Endothelial cell of umbilical vein (primary cell): Measurements from ENCODE around the gene HPS4. TPM values are rescaled to one million over a fixed set of nuclear protein-coding genes. Genes with fewer than 3 reads are reported as not detected.

ENCODE experiments used
- BruUV-seq: library from RNA; stranded (reverse); fragments of 400-500 nt; replicated peaks from 2 replicates; lab custom pipeline; 2021; lab: Mats Ljungman, UMichigan
- CTCF ChIA-PET: fragments of 300-600, 350-600 bp; sonication (Branson Sonifier 250); formaldehyde crosslinking; loops from one replicate; lab custom pipeline; 2021; ENCODE audit warnings: antibody characterized with exemption, inconsistent platforms; lab: Charles Lee
- POLR2A ChIA-PET: fragments of 300-600, 350-600 bp; sonication (Branson Sonifier 250); formaldehyde crosslinking; loops from one replicate; lab custom pipeline; 2021; ENCODE audit warnings: antibody characterized with exemption, inconsistent platforms; lab: Charles Lee
- DNase-seq: peaks from one replicate; pipeline ENCODE4 v3.0.0-alpha.2; 2011; ENCODE audit warnings: low read depth, low spot score
- FAIRE-seq: peaks from 2 replicates; lab custom pipeline; 2011; peaks lifted over from hg19 to GRCh38; lab: Jason Lieb, UNC
- H2AFZ ChIP-seq: 2 replicates; pipeline ENCODE4 v1.6.0; 2012; ENCODE audit warnings: low read depth, low read length, control low read depth, inconsistent platforms
- H3K27ac ChIP-seq: 2 replicates; pipeline ENCODE4 v1.5.1; 2011; ENCODE audit warnings: low read depth, mild to moderate bottlenecking, control low read depth, low read length, moderate library complexity; ENCODE audit not compliant: insufficient read depth
- H3K27me3 ChIP-seq, 2 experiments: 2 replicates each; pipeline versions ENCODE4 v1.6.0 to v1.6.1; 2011; ENCODE audit warnings: low read length in 2 of 2, mixed read lengths in 1 of 2; ENCODE audit not compliant: control insufficient read depth in 2 of 2, insufficient read depth in 2 of 2
- H3K36me3 ChIP-seq, 2 experiments: 2 replicates in 1 of 2; 3 replicates in 1 of 2; pipeline ENCODE4 v1.5.1; 2011; ENCODE audit warnings: low read length in 2 of 2, mild to moderate bottlenecking in 1 of 2, moderate library complexity in 1 of 2; ENCODE audit not compliant: control insufficient read depth in 2 of 2, insufficient read depth in 2 of 2; ENCODE audit errors: extremely low read depth in 1 of 2
- H3K4me1 ChIP-seq: 3 replicates; pipeline ENCODE4 v1.5.1; 2011; ENCODE audit warnings: mild to moderate bottlenecking, low read length; ENCODE audit not compliant: control insufficient read depth, insufficient read depth; ENCODE audit errors: extremely low read depth
- H3K4me2 ChIP-seq: 2 replicates; pipeline ENCODE4 v1.6.1; 2011; ENCODE audit warnings: low read length, control low read depth, mixed read lengths; ENCODE audit not compliant: insufficient read depth
- H3K4me3 ChIP-seq, 3 experiments: fragments of 200-600 bp in 1 of 3; sonication (generic), shearing (Covaris generic) in 1 of 3; replicated peaks in 1 of 3; 2 replicates each; pipeline ENCODE4 v1.5.1; 2011 to 2016; ENCODE audit warnings: control low read depth in 3 of 3, low read length in 3 of 3, mild to moderate bottlenecking in 2 of 3, inconsistent platforms in 1 of 3, low read depth in 1 of 3, moderate library complexity in 1 of 3; ENCODE audit not compliant: insufficient read depth in 1 of 3
- H3K79me2 ChIP-seq: 2 replicates; pipeline ENCODE4 v1.6.0; 2012; ENCODE audit warnings: low read length, inconsistent platforms; ENCODE audit not compliant: control insufficient read depth, insufficient read depth
- H3K9ac ChIP-seq: replicated peaks from 2 replicates; pipeline ENCODE3; 2011; ENCODE audit warnings: low read length, control low read depth; ENCODE audit not compliant: insufficient read depth; ENCODE audit errors: extremely low read depth
- H3K9me1 ChIP-seq: replicated peaks from 3 replicates; pipeline ENCODE4 v1.6.0; 2011; ENCODE audit warnings: mild to moderate bottlenecking, low read length; ENCODE audit not compliant: control insufficient read depth, insufficient read depth; ENCODE audit errors: extremely low read depth
- H3K9me3 ChIP-seq: replicated peaks from 2 replicates; pipeline ENCODE4 v1.5.1; 2012; ENCODE audit warnings: low read length, inconsistent platforms; ENCODE audit not compliant: control insufficient read depth, insufficient read depth
- H4K20me1 ChIP-seq: replicated peaks from 2 replicates; pipeline ENCODE3; 2011; ENCODE audit warnings: mild to moderate bottlenecking, low read length; ENCODE audit not compliant: control insufficient read depth, insufficient read depth; ENCODE audit errors: extremely low read depth
- CTCF ChIP-seq, 2 donors: IDR thresholded peaks; 1 replicate in 1 of 2; 2 replicates in 1 of 2; pipeline ENCODE4 v1.5.1; 2011; ENCODE audit warnings: low read length in 2 of 2, mild to moderate bottlenecking in 2 of 2, moderate library complexity in 2 of 2, control low read depth in 1 of 2, inconsistent platforms in 1 of 2, low read depth in 1 of 2; ENCODE audit not compliant: insufficient read depth in 1 of 2; ENCODE audit errors: extremely low read depth in 1 of 2
- EZH2 ChIP-seq: IDR thresholded peaks from 2 replicates; pipeline ENCODE4 v1.6.1; 2012; ENCODE audit warnings: borderline replicate concordance, low read depth, mild to moderate bottlenecking, moderate library complexity, low read length, inconsistent platforms; ENCODE audit not compliant: severe bottlenecking
- FOS ChIP-seq: IDR thresholded peaks from 2 replicates; pipeline ENCODE4 v1.6.1; 2011; ENCODE audit warnings: mild to moderate bottlenecking, low read length, moderate library complexity, borderline replicate concordance; ENCODE audit not compliant: insufficient read depth
- GATA2 ChIP-seq: IDR thresholded peaks from 2 replicates; pipeline ENCODE4 v1.7.0; 2011; ENCODE audit warnings: low read depth, mild to moderate bottlenecking, moderate library complexity, mixed read lengths, low read length; ENCODE audit not compliant: insufficient read length, insufficient read depth
- JUN ChIP-seq: IDR thresholded peaks from 2 replicates; pipeline ENCODE4 v1.6.1; 2011; ENCODE audit warnings: borderline replicate concordance, low read depth; ENCODE audit not compliant: insufficient read length, insufficient read depth
- MAX ChIP-seq: IDR thresholded peaks from 2 replicates; pipeline ENCODE4 v1.6.1; 2011; ENCODE audit not compliant: insufficient read depth, insufficient read length
- MYC ChIP-seq: IDR thresholded peaks from one replicate; pipeline ENCODE4 v1.6.1; 2011; ENCODE audit warnings: mild to moderate bottlenecking, low read depth, low read length
- POLR2A ChIP-seq: IDR thresholded peaks from 2 replicates; pipeline ENCODE4 v1.6.1; 2012; ENCODE audit warnings: low read depth, mild to moderate bottlenecking, control low read depth, low read length
- POLR2AphosphoS5 ChIP-seq: IDR thresholded peaks from 2 replicates; pipeline ENCODE4 v1.6.1; 2012; ENCODE audit warnings: low read depth, mild to moderate bottlenecking, control low read depth, low read length, moderate library complexity; ENCODE audit not compliant: insufficient read depth
- dilution Hi-C: fragments of 300-500 bp; cut with MboI; formaldehyde crosslinking; loops from one replicate; pipeline ENCODE4 v1.15.0; 2019; ENCODE audit warnings: low sequenced_read_pairs; ENCODE audit not compliant: extremely low pct_ligation_motif_present
- intact Hi-C: fragments of 100-400 bp; cut with micrococcal nuclease; formaldehyde crosslinking; loops from one replicate; pipeline ENCODE4 v1.10.0; 2022
- polyA plus RNA-seq, 4 experiments: library from polyadenylated mRNA; depleted of rRNA in 3 of 4; stranded (reverse) in 3 of 4; unstranded in 1 of 4; fragments of >200 nt; gene quantifications; 2 replicates each; pipeline versions ENCODE4 v1.2.1 to v1.2.3, GENCODE V29; 2011 to 2012; ENCODE audit warnings: missing spikeins in 1 of 4
- total RNA-seq: library from RNA; stranded (reverse); gene quantifications from 2 replicates; pipeline ENCODE4 v1.2.3, GENCODE V29; 2021

The HPS4 gene
- total and polyA plus RNA-seq, 2 donors (not counting 3 experiments of a cell fraction or from before 2014, with no cell fraction given): 28.4 to 29.7 TPM

- H2AFZ ChIP-seq: no peak overlapping the region
- DNase-seq (no peak), FAIRE-seq (no peak)
- intact Hi-C loops: no loop called here
- no peaks in the 10 kb centered on the region for H3K9me3 ChIP-seq
- ChIA-PET CTCF (interaction anchor here (0.6 to 1.8 kb wide), 4 partner anchors 19 to 1263 kb away, joined by 3 to 6 read pairs (median 3); no protein-coding TSS in a partner anchor), POLR2A (no interaction called here)
- H3K36me3 ChIP-seq: no peaks in the 10 kb centered on the region
- H3K9me1 ChIP-seq: no peaks in the 10 kb centered on the region
- H3K4me2 ChIP-seq: no peak overlapping the region
- H4K20me1 ChIP-seq: no peaks in the 10 kb centered on the region
- H3K79me2 ChIP-seq: no peaks in the 10 kb centered on the region
- H3K9ac ChIP-seq: no peak overlapping the region
- dilution Hi-C loops: no loop called here
- no TSS peak for BruUV-seq
- no peaks in the 10 kb centered on the region for H3K4me1 ChIP-seq
- no peak overlapping the region for H3K27ac ChIP-seq
- H3K27me3 ChIP-seq: no peaks in the 10 kb centered on the region
- TF ChIP-seq GATA2: no peak
- TF ChIP-seq EZH2: no peak
- no peak for TF ChIP-seq MAX
- TF ChIP-seq POLR2A: no peak
- no peak for TF ChIP-seq JUN
- no peak for TF ChIP-seq FOS
- TF ChIP-seq MYC: no peak
- no peak overlapping the region for H3K4me3 ChIP-seq
Measured at GRCh38 chr22:26442086-26442756, 41.4 kb downstream of the HPS4 start.

- no TSS peak for BruUV-seq
- no peak overlapping the region for H3K4me3 ChIP-seq
- DNase-seq (no peak), FAIRE-seq (no peak)
- TF ChIP-seq MAX: no peak
- TF ChIP-seq MYC: no peak
- TF ChIP-seq POLR2A: no peak
- no peak for TF ChIP-seq JUN
- TF ChIP-seq FOS: no peak
- TF ChIP-seq GATA2: no peak
- no peak for TF ChIP-seq CTCF (IDR thresholded peaks at IDR 0.05; ENCODE audit: extremely low read depth in 1 of 2, insufficient read depth in 1 of 2, low read depth in 1 of 2, low read length in 2 of 2)
- TF ChIP-seq EZH2: no peak
- no peak for TF ChIP-seq POLR2AphosphoS5
- H3K27ac ChIP-seq: no peak overlapping the region
- H2AFZ ChIP-seq: no peak overlapping the region
- H4K20me1 ChIP-seq: no peaks in the 10 kb centered on the region
- no peaks in the 10 kb centered on the region for H3K27me3 ChIP-seq
- ChIA-PET POLR2A (no interaction called here), CTCF (interaction anchor here (1.5 kb wide), 1 partner anchor 24 kb away, joined by 3 read pairs; no protein-coding TSS in a partner anchor)
- intact Hi-C loops (no loop called here), dilution Hi-C loops (no loop called here)
- H3K9me3 ChIP-seq: no peaks in the 10 kb centered on the region
- no peaks in the 10 kb centered on the region for H3K79me2 ChIP-seq
- H3K36me3 ChIP-seq: peaks cover 0 to under 1% of the 10 kb centered on the region in 2 experiments
- H3K4me2 ChIP-seq: no peak overlapping the region
- H3K4me1 ChIP-seq: no peaks in the 10 kb centered on the region
- no peaks in the 10 kb centered on the region for H3K9me1 ChIP-seq
- H3K9ac ChIP-seq: no peak overlapping the region
Measured at GRCh38 chr22:26439559-26439958, 44.0 kb downstream of the HPS4 start.
